Right lung (tissue), 5 donors: ENCODE measurements around the gene NIM1K. TPM values are rescaled to one million over a fixed set of nuclear protein-coding genes. Genes with fewer than 3 reads are reported as not detected.
A peak's percentile ranks its signal among the peaks of the same experiment; 100 is the strongest.
"Not testable (repeated sequence)": the region's sequence is repeated elsewhere in the genome, so short reads cannot be mapped to it uniquely, and the experiment has no call there.

Experiments used
- DNase-seq, 2 donors: peaks; one replicate each; pipeline ENCODE4 v3.0.0-alpha.2; 2013
- polyA plus RNA-seq, 5 donors: library from polyadenylated mRNA; unstranded; fragments of 120-200 nt; gene quantifications; one replicate each; pipeline versions ENCODE4 v1.2.1 to v1.2.3, GENCODE V29; 2013; ENCODE audit warnings: inconsistent platforms in 1 of 5, low replicate concordance in 1 of 5; ENCODE audit not compliant: insufficient read length in 5 of 5, insufficient read depth in 1 of 5

Gene NIM1K
- polyA plus RNA-seq, 5 donors: 0.31 to 0.96 (median 0.44) TPM

DNA sequence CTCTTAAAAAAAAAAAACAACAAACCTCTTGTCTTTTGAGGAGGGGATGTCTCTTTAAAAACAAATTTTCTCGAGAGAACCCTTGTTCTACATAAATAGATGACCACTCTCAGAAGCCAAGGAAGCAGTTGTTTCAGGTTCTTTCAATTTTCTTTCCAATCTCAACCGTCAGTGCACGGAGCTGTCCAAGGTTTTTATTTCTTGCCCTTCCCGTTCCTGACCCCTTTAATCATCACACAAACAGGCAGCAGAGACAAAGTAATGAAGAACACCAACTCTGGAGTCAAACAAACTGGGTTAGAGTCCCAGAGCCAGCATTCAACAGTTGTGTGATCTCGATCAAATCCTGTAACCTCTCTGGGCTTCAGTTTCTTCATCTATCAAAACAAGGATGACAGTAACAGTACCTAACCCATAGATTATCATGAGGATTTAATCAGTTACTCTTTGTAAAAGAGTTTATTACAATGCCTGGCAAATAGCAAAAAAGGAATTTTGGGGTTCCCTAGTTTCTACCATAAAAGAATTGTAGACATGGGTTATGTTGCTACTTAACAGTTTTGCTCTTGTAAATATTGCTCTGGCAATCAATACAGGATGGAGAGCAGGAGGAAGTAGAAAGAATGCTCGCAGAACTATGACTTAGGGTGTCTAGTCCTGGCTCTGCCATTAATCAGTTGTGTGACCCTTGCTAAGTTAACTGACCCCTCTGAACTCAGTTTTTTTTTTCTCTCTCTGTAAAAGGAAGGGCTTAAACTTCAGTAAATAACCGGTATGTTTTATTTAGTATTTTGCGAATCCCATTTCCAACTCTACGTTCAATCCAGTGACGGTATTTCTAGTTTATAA, 1.0 kb upstream of the NIM1K start:
- no peak for DNase-seq

DNA sequence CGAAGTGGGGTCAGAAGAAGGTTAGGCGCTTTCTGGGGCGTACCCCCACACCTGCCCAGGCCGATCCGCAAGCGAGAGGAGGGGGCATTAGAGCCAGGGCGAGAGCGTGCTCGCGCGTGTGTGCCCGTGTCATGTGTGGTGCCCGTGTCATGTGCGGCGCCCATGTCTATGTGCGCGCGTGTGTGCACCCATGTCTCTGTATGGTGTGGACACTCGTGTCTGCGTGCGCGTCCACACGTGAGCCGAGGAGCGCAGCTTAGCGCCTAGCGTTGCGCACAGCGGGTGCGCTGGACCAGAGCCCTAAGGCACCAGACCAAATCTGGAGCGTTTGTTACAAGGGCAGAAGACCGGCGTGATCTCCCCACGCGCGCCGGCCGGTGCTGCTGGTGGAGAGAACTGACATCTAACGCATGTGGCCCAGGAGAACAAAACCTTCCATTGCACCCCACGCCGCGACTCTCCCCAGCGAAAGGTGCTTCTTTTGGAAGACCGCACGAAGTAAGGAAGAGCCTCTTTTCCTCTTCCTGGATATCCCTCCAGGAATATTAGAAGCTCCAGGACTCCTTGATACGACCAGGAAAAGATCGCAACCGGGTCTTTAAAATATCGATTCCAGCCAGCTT, 644 bp downstream of the NIM1K start:
- no peak for DNase-seq

DNA sequence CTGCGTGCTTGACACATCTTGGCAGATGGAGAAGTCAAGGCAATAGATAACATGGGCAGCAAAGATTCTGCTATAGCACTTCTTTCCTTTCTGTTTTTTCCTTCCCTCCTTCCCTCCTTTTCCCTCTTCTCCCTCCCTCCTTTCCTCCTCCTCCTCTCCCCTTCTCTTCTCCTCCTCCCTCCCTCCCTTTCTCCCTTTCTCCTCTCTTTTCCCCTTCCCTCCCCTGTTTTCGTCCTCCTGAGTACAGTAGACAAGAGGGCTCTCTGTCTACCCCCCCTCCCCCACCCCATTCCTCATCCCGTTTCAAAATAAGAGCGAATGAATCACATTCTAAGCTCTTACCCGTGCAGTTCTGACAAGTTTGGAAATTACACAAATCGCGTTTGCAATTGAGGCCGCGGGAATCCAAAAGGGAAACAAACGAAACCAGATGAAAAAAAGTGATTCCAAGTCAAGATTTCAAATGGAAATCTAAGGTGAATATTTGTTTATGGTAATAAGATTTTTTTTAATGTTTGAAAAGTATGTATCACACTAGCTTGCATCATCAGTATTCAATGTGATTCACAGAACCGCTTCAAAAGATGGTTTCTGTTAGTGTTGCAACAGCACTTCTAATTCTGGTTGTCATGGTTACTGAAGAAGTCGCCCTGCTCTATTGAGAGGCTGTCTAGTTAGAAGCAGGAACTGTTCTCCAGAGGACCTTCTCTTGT, 1.3 kb downstream of the NIM1K start:
- DNase-seq: peak; percentile 51 to 70

DNA sequence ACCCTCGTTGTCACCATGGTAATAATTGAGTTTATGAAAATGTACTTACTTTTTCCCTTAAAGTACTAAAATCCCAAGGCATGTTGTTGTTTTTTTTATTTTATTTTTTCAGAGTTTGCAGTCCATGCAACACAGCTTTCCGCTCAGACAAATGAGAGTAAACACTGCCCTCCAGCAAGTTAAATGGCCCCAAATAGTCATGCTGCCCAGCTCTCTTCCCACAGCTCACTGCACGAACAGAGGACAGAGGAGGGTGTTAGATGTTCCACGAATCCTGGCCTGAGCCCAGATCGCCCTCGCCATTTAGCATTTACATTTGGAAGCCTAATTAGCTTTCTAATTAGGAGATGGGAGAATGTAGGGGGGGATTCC, 1.9 kb downstream of the NIM1K start:
- DNase-seq: no peak

DNA sequence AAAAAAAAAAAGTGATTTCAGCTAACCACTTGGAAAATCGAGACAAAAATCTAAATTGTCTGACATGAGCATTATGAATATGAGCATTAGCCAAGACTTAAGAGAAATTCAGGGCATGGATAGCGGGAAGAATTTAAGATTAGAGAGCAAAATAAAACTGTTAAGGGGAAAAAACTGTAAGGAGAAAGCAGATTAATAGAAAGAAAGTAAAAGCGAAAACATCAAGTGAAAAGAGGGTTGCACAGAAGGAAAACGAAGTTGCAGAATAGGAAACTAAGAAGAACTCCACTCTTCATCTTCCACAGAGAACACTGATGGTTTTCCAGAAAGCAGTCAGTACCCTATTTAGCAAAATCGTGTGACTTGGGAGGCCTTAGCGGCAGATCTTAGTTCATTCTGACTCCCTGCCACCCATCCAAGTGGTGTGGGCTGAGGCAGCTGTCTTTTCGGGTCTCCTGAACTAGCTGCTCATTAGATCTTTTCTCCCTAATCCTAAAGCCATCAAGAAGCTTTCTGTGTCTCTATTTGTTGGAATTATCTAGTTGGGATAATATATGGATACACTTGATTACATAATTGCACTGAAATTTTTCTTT, 3.7 kb downstream of the NIM1K start:
- DNase-seq: no peak

DNA sequence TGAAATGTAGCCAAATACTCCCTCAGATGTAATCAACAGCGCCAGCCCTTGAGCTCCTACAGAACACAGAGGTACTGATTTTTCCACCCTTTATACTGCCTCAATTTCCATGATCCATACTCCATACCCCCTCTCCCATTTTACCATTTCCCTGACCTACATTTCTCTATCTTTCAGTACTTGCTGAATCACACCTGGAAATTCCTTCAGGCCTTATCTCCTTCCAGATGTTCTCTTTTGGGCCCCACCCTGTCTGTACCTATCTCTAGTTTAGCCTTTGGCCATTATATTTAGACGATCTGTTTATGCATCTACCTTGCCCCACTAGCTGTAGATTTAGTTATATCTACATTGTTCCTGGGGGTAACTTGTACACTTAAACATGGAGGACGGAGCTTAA, 5.5 kb downstream of the NIM1K start:
- DNase-seq: no peak

DNA sequence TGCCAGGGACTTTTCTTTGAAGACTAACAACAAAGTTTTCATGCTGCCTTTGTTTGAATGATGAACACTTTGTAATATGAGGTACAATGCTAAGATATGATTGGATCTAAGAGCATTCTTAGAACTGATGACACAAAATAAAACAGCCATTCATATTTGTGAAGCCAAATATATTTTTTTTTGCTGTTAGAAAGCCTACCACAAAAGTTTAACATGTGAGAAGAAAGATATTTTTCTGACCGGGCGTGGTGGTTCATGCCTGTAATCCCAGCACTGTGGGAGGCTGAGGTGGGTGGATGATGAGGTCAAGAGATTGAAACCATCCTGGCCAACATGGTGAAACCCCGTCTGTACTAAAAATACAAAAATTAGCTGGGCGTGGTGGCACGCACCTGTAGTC, 9.4 kb downstream of the NIM1K start:
- not testable (repeated sequence) for DNase-seq

DNA sequence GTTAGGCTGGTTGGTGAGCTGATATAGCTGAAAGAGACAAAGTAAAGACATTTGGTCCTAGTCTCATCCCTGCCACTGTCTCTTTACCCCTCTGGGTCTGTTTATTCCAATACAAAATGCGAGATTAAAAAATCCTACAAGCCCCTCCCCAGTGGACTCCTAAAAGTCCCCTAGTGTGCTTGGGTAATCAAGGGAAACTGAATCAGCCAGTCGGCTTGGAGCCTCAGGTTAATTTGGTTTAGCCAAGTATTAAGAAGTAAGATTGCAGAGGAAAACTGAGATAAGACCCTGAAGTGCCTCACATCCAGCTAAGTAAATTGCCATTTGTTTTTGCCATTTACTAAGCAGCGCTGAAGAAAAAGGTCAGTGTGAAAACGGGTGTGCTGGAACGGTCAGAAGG, 10.4 kb downstream of the NIM1K start:
- DNase-seq: no peak

DNA sequence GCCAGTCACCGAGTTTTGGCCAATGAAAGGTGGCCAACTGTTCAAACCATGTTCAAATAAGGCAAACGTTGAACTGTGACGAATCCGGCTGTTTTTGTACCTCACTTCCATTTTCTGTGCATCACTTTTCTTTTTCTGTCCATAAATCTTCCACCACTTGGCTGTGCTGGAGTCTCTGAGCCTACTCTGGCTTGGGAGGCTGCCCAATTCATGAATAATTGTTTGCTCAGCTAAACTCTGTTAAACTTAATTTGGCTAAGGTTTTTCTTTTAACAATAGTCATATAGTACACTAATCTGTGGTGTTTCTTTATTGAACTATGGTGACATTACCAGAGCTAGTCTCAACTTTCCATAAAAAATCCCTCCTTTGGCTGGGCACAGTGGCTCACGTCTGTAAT, 11.3 kb downstream of the NIM1K start:
- no peak for DNase-seq

DNA sequence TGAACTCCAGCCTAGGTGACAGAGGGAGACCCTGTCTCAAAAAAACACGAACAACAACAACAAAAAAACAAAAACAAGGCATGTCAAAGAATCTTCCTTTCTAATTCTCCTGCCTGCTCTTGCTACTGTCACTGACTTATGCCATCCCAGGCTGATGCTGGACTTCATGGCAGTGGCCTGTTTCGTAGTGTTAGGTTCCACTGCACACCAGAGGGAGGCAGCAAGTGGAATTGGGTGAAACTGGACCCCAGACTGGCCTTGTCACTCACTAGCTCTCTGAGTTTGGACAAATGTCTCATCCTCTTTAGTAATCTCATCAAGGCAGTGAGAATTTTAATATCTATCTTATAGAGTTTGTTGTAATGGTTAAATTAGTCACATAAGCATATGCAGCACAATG, 12.9 kb downstream of the NIM1K start:
- DNase-seq: no peak

DNA sequence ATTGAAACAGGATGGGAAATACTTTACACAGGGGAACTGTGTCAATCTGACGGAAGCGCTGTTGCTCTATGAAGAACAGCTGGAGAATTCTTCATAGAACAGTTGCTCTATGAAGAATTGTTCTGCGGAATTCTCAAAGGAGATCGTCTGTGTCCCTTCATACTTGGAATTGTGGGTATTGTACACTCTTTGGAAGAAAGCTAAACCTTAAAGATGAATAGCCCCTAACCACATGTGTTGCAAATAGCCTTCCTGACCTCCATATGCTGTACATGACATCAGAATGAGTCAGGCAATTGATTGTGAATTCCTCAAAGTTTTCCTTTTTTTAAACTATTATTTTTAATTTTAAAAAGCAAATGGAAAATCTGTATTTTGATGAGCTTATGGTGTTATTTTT, 15.6 kb downstream of the NIM1K start:
- no peak for DNase-seq

DNA sequence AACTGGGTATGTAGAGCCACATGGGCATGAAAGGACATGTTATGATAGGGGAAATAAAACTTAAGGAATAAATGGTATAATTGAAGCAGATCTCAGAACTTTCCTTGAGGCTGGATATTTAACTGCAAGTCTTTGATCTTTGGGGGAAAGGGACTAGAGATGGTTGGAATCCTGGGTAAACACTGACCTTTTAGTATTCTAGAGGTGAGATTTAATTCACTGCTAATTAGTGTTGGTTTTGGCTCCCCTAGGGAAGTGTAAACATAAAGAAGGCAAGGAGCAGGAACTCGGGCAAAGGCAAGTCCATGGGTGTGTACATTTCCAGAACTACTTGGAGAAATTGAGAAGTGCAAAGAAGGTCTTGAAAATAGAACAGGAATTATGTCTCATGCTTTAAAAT, 16.6 kb downstream of the NIM1K start:
- no peak for DNase-seq

DNA sequence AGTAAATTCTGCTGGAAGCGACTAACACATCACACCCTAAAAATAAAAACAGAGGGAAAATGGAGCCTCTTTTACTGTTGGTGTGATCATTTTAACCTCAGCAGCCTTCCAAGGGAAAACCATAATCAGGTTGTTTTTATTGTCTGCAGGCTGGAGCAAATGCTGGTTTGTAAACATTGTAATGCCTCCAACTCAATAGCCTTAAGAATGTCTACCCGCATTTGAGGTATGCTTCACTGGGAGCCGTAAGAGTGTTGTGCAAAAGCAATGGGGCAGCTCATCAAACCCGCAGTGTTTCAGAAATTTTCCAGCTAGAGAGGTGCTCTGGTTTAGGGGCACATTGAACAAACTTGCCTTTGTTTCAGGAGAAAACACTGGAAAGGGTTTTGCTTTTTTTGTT, 17.0 kb downstream of the NIM1K start:
- DNase-seq: no peak

DNA sequence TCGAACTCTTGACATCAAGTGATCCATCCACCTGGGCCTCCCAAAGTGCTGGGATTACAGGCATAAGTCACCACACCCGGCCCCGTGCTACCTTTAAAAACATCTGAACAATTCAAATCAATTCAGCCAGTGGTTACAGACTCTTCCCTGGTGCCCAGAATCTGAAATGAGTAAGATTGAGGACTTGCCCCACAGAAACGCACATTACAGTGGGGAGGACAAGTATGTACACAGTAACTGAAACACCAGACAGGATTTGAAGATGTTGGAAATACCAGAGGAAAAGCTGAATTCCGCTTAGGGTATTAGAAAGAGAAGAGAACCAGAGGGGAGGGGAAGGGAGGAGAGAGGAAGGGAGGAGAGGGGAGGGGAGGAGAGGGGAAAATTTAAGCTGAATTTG, 17.8 kb downstream of the NIM1K start:
- DNase-seq: no peak

DNA sequence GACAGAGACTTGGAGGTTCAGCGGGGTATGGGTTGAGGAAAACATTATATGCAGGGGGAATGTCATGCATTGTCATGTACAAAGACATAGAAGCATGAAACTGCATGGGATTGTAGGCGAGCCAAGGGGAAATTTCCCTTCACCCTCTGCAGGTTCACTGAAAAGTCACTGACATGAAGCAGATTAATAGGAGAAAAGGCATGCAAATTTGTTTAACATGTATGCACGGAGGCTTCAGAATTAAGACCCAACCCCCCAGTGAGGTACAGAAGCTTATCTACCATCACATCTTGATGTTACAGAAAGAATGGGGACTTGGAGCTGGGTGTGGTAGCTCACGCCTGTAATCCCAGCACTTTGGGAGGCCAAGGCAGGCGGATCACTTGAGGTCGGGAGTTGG, 18.5 kb downstream of the NIM1K start:
- no peak for DNase-seq

DNA sequence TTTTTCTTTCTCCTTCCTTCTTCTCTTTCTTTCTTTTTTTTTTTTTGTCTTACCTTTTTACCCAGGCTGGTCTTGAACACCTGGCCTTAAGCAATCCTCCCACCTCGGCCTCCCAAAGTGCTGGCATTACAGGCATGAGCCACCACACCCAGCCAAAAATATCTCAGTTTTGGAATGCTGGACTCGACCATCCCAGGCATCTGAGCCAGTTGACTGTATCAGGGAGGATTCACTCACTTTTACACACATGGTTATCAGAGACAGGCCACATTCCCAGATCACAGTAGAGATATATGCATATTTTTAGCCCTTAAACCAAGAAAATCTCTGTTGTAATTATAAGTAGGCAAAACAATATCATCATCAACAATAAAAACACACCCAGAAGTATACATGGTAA, 21.9 kb downstream of the NIM1K start:
- DNase-seq: no peak

DNA sequence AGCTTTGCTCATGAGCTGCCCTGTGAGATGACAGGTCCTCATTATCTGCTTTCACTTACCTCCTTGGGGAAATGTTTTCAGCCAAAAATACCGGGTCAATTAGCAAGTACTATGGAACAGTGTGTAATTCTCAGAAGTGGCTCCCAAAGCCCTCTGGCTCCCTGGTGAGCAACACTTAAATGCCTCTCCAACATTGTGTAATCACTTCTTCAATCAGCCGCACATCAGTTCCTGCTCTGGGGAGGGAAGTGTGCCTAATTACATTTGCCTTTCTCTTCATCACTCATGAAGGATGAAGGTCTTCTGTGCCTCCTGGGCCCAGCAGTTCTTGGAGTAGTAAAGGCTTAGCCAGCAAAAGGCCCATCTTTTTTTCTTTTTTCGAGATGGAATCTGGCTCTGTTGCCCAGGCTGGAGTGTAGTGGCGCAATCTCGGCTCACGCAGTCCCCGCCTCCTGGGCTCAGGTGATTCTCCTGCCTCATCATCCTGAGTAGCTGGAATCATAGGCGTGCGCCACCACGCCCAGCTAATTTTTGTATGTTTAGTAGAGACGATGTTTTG, 23.1 kb downstream of the NIM1K start:
- no peak for DNase-seq

DNA sequence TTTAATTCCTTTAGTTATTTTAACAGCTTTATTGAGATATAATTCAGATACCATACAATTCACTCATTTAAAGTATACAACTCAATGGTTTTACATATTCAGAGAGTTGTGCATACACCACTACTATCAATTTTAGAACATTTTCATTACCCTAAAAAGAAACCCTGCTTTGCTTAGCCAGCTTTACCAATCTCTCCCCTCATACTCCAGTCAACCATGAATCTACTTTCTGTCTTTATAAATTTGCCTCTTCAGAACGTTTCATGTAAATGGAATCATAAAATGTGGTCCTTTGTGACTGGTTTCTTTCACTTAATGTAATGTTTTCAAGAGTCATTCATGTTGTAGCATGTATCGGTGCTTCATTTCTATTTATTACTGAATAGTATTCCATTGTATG, 24.9 kb downstream of the NIM1K start:
- no peak for DNase-seq

DNA sequence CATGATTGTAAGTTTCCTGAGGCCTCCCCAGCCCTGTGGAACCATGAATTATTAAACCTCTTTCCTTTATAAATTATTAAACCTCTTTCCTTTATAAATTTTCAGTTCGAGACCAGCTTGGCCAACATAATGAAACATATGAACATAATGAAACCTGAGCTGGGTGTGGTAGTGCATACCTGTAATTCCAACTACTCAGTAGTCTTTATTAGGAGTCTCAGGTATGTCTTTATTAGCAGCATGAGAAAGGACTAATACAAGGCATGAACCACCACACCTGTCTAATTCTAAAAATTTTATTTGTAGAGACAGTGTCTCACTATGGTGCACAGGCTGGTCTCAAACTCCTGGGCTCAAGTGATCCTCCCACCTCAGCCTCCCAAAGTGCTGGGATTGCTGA, 27.1 kb downstream of the NIM1K start:
- DNase-seq: no peak

DNA sequence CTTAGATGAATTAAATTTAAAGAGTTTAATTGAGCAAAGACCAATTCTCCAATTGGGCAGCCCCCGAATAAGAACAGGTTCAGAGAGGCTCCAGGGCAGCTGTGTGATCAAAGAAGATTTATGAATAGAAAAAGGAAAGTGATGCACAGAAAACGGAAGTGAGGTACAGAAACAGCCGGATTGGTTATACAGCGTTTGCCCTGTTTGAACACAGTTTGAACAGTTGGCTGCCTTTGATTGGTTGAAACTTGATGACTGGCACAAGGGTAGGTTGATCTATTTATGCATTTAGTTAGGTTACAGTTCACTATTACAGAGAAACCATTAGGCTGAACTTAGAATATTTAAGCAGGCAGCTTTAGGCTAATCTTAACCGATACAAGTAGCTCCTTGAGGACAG, 29.5 kb downstream of the NIM1K start:
- no peak for DNase-seq

DNA sequence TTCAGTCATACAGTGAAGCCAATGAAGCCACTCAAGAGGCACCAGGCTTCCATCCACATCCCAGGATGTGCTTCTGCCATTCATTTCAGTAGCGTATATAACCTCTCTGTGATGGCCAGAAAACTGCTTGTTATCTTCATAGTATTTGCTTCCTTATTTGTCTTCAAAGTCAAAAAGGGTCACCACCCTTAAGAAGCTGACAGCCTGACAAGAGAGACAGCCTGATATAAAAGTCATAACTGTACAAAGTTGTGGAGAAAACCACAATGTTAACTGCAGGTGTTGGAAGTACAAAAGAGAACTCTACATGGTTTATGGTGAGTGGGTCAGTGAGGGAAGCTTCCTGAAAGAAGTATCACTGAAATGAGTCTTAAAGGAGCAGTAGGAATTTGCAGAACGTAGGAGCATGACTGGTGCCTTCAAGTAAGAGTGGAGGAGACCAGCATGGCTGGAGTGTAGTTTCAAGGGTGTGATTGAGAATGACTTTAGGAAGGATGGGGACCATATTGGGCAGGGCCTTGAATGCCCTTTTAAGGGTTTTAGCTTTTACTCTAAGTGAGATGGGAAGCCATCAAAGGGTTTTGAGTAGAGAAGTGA, 33.7 kb downstream of the NIM1K start:
- no peak for DNase-seq

DNA sequence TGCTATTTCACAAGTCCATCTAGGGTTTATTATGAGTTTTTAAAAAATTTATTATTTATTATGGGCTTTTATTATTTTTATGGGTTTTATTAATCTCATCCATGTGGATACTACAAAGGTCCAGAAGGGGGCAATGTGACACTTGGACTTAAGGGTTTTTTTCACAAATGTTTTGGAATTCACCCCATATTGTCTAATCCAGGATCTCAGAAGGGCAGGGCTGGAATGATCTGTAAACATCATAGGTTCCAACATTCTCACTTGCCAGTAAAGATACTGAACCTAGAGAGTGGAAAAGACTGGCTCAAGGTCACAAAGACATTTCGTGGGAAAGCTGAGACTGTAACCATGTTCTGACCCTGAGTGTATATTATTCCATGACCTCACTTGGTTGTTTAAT, 35.6 kb downstream of the NIM1K start:
- DNase-seq: no peak
